Glutamatergic neuron (in vitro differentiated cells): Measurements from ENCODE around the gene ALDH5A1. TPM values are rescaled to one million over a fixed set of nuclear protein-coding genes. Genes with fewer than 3 reads are reported as not detected.

ENCODE experiments used
- DNase-seq: peaks from one replicate; pipeline ENCODE4 v3.0.0; 2022
- H3K27ac Mint-ChIP-seq: one replicate; pipeline ENCODE4 v1.8.0; 2020; ENCODE audit warnings: mild to moderate bottlenecking, mixed read lengths, inconsistent platforms; ENCODE audit not compliant: unreplicated experiment
- H3K27me3 Mint-ChIP-seq: one replicate; pipeline ENCODE4 v1.8.0; 2020; ENCODE audit warnings: mild to moderate bottlenecking, moderate library complexity, mixed read lengths, inconsistent platforms; ENCODE audit not compliant: unreplicated experiment
- H3K36me3 Mint-ChIP-seq: one replicate; pipeline ENCODE4 v1.8.0; 2020; ENCODE audit warnings: mild to moderate bottlenecking, mixed read lengths, inconsistent platforms; ENCODE audit not compliant: unreplicated experiment
- H3K4me1 Mint-ChIP-seq: one replicate; pipeline ENCODE4 v1.8.0; 2020; ENCODE audit warnings: mild to moderate bottlenecking, low read depth, mixed read lengths, inconsistent platforms; ENCODE audit not compliant: unreplicated experiment
- H3K4me3 Mint-ChIP-seq: one replicate; pipeline ENCODE4 v1.8.0; 2020; ENCODE audit warnings: mild to moderate bottlenecking, mixed read lengths, inconsistent platforms; ENCODE audit not compliant: unreplicated experiment
- H3K9me3 Mint-ChIP-seq: one replicate; pipeline ENCODE4 v1.8.0; 2020; ENCODE audit warnings: mild to moderate bottlenecking, moderate library complexity, mixed read lengths, inconsistent platforms; ENCODE audit not compliant: unreplicated experiment
- total RNA-seq: library from RNA; stranded (reverse); fragmentation: NEBNext Ultra II Directional; extraction: Animal tissue kit (Norgen Biotek cat#: 25700); gene quantifications from one replicate; pipeline ENCODE4 v1.2.1, GENCODE V29; 2021; ENCODE audit not compliant: unreplicated experiment
- TF ChIP-seq, protein P1 (sequence below): fragments of 200-600 bp; sonication (generic); IDR thresholded peaks from one replicate; pipeline ENCODE4 v1.5.0; 2021; ENCODE audit not compliant: partially characterized antibody, unreplicated experiment

Gene ALDH5A1
- total RNA-seq, 1 donor from 2014 or later: 1.2 TPM

DNA sequence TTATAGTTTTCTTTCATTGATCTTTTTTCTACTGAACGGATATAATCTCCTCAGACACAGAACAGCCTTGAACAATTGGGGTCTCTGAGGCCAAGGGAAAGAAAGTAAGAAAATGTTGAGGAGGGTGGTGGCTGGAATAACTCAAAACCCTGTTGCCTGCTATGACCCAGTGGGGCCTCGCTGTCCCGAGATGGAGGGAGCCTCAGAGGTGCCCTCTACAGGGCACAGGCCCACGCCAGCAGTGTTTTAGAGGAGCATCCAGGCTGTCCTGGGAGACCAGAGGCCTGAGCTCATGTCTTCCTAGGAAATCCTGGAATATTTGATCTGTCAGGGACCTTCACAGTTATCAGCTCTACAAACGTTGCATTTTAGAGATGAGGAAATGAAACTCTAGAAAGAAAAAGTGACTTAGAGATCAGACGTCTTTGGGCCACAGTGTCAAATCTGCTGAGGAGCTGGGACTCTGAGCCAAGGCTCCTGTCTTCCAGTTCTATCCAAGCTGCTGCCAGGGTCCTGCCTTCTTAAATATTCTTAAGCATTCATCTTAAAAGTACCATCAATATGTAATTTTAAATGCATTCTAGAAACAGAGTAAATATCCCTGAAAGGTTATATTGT is 26.3 kb downstream of the ALDH5A1 start:
- peak; percentile 72 for DNase-seq
- Mint-ChIP-seq H3K36me3 (no peaks in the 10 kb centered on the region), H3K4me1 (peaks cover 9% of the 10 kb centered on the region), H3K27ac (no peak overlapping the region), H3K9me3 (peaks cover 3% of the 10 kb centered on the region), H3K27me3 (no peaks in the 10 kb centered on the region), H3K4me3 (no peak overlapping the region)
- TF ChIP-seq, protein P1, sequence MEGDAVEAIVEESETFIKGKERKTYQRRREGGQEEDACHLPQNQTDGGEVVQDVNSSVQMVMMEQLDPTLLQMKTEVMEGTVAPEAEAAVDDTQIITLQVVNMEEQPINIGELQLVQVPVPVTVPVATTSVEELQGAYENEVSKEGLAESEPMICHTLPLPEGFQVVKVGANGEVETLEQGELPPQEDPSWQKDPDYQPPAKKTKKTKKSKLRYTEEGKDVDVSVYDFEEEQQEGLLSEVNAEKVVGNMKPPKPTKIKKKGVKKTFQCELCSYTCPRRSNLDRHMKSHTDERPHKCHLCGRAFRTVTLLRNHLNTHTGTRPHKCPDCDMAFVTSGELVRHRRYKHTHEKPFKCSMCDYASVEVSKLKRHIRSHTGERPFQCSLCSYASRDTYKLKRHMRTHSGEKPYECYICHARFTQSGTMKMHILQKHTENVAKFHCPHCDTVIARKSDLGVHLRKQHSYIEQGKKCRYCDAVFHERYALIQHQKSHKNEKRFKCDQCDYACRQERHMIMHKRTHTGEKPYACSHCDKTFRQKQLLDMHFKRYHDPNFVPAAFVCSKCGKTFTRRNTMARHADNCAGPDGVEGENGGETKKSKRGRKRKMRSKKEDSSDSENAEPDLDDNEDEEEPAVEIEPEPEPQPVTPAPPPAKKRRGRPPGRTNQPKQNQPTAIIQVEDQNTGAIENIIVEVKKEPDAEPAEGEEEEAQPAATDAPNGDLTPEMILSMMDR: peak; percentile 21

DNA sequence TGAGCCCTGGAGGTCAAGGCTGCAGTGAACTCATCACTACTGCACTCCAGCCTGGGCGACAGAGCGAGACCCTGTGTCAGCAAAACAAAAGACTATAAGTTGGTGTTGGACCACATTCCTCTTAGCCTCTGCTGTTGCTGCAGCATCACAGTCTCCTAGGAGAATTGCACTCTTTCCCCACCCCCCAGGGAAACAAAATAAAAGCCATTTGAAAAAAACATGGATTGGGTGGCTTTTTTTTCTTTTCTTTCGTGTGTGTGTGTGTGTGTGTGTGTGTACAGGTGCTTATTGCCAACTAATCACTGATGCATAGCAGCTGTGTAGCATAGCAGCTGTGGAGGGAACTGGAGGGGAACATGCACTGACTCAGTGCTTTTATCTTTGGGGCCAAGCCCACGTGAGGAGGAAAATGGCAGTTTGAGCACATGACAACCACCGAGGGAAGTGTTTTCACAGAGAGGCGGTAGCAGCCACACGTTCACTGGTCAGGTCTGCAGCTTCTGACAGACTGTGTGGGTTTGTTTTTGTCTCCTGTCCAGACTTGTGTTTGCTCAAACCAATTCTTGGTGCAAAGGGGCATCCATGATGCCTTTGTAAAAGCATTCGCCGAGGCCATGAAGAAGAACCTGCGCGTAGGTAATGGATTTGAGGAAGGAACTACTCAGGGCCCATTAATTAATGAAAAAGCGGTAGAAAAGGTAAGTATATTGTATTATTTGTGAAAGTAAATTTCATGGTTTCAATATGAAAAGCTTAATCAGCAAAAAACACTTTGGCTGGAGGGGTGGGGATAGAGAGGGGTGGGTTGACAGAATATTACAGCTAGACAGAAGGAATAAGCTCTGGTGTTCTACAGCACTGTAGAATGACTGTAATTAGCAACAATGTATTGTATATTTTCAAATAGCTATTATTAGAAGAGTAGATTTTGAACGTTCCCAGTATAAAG is 27.7 kb downstream of the ALDH5A1 start:
- Mint-ChIP-seq H3K27me3 (no peaks in the 10 kb centered on the region), H3K27ac (peak overlapping the region; percentile 57), H3K4me3 (no peak overlapping the region), H3K36me3 (no peaks in the 10 kb centered on the region), H3K4me1 (peaks cover 9% of the 10 kb centered on the region), H3K9me3 (peaks cover 3% of the 10 kb centered on the region)
- TF ChIP-seq, protein P1: no peak
- peak; percentile 29 for DNase-seq

DNA sequence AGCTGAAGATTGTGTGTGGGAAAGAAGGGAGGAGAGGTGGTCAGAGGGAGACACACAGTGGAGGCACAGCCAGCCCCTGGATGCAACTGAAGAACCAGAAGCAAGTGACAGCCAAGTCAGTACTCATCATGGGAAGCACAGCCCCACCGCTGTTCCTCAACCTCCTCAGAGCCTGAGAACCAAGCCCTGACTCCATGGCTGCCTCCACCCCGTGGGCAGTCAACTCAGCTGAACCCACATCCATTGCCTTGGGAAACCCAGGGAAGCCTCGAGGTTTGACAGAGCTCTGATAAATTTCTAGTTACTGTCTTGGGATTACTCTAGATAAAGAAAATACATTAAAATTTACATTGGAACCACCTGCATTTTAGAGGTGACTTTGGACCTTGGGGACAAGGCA is 29.6 kb downstream of the ALDH5A1 start:
- Mint-ChIP-seq H3K4me1 (peaks cover 9% of the 10 kb centered on the region), H3K27me3 (no peaks in the 10 kb centered on the region)
- TF ChIP-seq, protein P1: no peak

DNA sequence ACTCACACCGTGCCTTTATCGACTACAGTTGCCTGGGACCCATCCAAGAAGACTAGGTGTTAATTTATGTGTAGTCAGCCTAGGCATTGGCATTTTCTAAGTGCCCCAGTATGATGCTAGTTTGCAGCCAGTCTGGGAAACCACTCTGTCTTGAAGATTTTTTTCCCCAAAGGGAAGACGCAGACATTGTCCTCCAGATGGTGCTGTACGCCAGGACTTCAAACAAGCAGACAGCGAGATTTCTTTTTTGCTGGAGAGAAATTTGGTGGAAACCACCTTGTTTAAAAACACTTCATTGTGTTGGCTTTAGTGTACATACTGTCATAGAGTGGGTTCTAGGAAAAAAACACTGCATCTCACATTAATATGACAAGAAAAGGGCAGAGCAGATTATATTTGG is 30.0 kb downstream of the ALDH5A1 start:
- peak; percentile 31 for DNase-seq
- TF ChIP-seq, protein P1: peak; percentile 62
- H3K9me3 Mint-ChIP-seq: peaks cover 3% of the 10 kb centered on the region
- H3K27ac Mint-ChIP-seq: no peak overlapping the region
- no peaks in the 10 kb centered on the region for H3K36me3 Mint-ChIP-seq
- H3K27me3 Mint-ChIP-seq: no peaks in the 10 kb centered on the region
- H3K4me1 Mint-ChIP-seq: peaks cover 9% of the 10 kb centered on the region
- H3K4me3 Mint-ChIP-seq: no peak overlapping the region

More for the DNA sequence above, 29.6 kb downstream of the ALDH5A1 start:
- Mint-ChIP-seq H3K36me3 (no peaks in the 10 kb centered on the region), H3K27ac (no peak overlapping the region), H3K4me3 (no peak overlapping the region), H3K9me3 (peaks cover 3% of the 10 kb centered on the region)
- DNase-seq: no peak

DNA sequence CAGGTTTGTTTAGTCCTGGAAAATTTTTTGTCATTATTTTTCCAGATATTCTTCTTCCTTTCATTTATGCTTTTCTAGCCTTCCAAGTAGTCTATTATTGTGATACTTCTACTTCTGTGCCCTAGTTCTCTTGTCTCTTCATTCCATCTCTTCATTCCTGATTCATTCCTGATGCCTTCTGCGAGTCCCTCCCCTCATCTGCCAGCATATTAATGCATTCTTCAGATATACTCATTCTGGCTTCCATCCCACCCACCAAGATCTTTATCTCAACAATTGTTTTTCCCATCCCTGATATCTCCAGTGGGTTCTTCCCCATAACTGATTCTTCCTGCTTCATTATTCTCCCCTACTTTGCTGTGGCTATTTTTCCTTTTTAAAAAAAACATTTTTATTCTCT is 35.2 kb downstream of the ALDH5A1 start:
- Mint-ChIP-seq H3K4me1 (peaks cover under 1% of the 10 kb centered on the region), H3K9me3 (no peaks in the 10 kb centered on the region), H3K36me3 (no peaks in the 10 kb centered on the region), H3K4me3 (no peak overlapping the region), H3K27me3 (peaks cover 2% of the 10 kb centered on the region), H3K27ac (no peak overlapping the region)
- TF ChIP-seq, protein P1: no peak
- no peak for DNase-seq
